HepG2 (cell line): ENCODE results near the gene LRIF1. TPM values are rescaled to one million over a fixed set of nuclear protein-coding genes. Genes with fewer than 3 reads are reported as not detected.

Experiments used
- NR2C2 ChIP-seq: sonication (generic); formaldehyde crosslinking; IDR thresholded peaks from 2 replicates; pipeline ENCODE4 v1.4.0; 2020; ENCODE audit warnings: missing genetic modification reagents, mild to moderate bottlenecking, moderate library complexity, borderline replicate concordance
- NR2F6 ChIP-seq, 2 experiments: IDR thresholded peaks; 2 replicates each; pipeline ENCODE4 v1.6.1; 2016; ENCODE audit warnings: antibody characterized with exemption in 1 of 2, mild to moderate bottlenecking in 1 of 2
- POGZ ChIP-seq: sonication (generic); formaldehyde crosslinking; IDR thresholded peaks from 2 replicates; pipeline ENCODE4 v1.4.0; 2020; ENCODE audit warnings: mild to moderate bottlenecking, missing genetic modification reagents
- ZEB1 ChIP-seq: IDR thresholded peaks from 2 replicates; pipeline ENCODE4 v1.6.1; 2012; ENCODE audit warnings: mild to moderate bottlenecking, low read depth, inconsistent platforms; ENCODE audit not compliant: insufficient replicate concordance
- ZNF501 ChIP-seq: sonication (generic); formaldehyde crosslinking; IDR thresholded peaks from 2 replicates; pipeline ENCODE4 v1.5.1; 2020; ENCODE audit warnings: mild to moderate bottlenecking, moderate library complexity, missing genetic modification reagents
- polyA plus RNA-seq, 8 experiments: library from polyadenylated mRNA; depleted of rRNA in 3 of 8; stranded (reverse) in 7 of 8; unstranded in 1 of 8; fragments of >200 nt; fragmentation: Illumina TruSeq in 4 of 8; extraction: Trizol in 4 of 8; gene quantifications; 2 replicates each; pipeline versions ENCODE4 v1.2.1 to v1.2.3, GENCODE V29; 2011 to 2016; ENCODE audit warnings: low read depth in 4 of 8, missing spikeins in 1 of 8, mixed read lengths in 1 of 8; ENCODE audit not compliant: insufficient read depth in 1 of 8
- total RNA-seq, 5 experiments: library from RNA; depleted of rRNA; stranded (reverse); fragments of >200 nt; fragmentation: Illumina TruSeq; extraction: Trizol; gene quantifications; 2 replicates each; pipeline ENCODE4 v1.2.3, GENCODE V29; 2016; ENCODE audit warnings: low read depth in 1 of 5
- TF ChIP-seq, protein P1 (sequence below): sonication (generic); formaldehyde crosslinking; IDR thresholded peaks from 2 replicates; pipeline ENCODE4 v1.9.0; 2022; ENCODE audit warnings: missing genetic modification reagents, mild to moderate bottlenecking, borderline replicate concordance
- TF ChIP-seq, protein P2 (sequence below): sonication (generic); formaldehyde crosslinking; IDR thresholded peaks from 2 replicates; pipeline ENCODE4 v1.4.0; 2020; ENCODE audit warnings: missing genetic modification reagents
- TF ChIP-seq, protein P3 (sequence below): sonication (generic); formaldehyde crosslinking; IDR thresholded peaks from 2 replicates; pipeline ENCODE4 v1.4.0; 2020; ENCODE audit warnings: mild to moderate bottlenecking, missing genetic modification reagents
- TF ChIP-seq, protein P4 (sequence below): sonication (generic); formaldehyde crosslinking; IDR thresholded peaks from 2 replicates; pipeline ENCODE4 v1.4.0; 2020; ENCODE audit warnings: missing genetic modification reagents

LRIF1 gene
- total and polyA plus RNA-seq, 2 of the 13 experiments (the other 11 are each of a cell fraction or from before 2014, with no cell fraction given): 18.4 to 42.4 TPM

DNA sequence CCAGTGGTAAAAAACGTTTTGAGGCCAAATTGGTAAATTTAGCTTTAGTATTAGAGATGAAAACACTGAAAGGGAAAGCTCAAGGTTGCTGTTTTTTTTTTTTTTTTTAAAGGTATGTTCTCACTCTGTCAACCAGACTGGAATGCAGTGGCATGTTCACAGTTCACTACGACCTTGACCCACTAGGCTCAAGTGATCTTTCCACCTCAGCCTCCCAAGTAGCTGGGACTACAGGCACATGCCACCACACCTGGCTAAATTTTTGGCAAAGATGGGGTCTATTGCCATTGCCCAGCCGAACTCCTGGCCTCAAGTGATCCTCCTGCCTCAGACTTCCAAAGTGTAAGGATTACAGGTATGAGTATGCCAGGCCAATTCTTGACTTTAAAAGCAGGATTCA lies 18.9 kb downstream of the LRIF1 start (continued):
- TF ChIP-seq, protein P1, sequence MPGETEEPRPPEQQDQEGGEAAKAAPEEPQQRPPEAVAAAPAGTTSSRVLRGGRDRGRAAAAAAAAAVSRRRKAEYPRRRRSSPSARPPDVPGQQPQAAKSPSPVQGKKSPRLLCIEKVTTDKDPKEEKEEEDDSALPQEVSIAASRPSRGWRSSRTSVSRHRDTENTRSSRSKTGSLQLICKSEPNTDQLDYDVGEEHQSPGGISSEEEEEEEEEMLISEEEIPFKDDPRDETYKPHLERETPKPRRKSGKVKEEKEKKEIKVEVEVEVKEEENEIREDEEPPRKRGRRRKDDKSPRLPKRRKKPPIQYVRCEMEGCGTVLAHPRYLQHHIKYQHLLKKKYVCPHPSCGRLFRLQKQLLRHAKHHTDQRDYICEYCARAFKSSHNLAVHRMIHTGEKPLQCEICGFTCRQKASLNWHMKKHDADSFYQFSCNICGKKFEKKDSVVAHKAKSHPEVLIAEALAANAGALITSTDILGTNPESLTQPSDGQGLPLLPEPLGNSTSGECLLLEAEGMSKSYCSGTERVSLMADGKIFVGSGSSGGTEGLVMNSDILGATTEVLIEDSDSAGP (CRISPR knock-in tag): no peak
- TF ChIP-seq ZNF501 (CRISPR knock-in tag) (no peak), NR2C2 (CRISPR knock-in tag) (0 out of 2 replicates have a peak, but pooled peaks have one; percentile 22), NR2F6 (IDR thresholded peaks at IDR 0.05) (peak; percentile 54), NR2F6 (CRISPR knock-in tag; IDR thresholded peaks at IDR 0.05) (peak; percentile 52), POGZ (peak; percentile 62), ZEB1 (no peak)
- TF ChIP-seq, protein P2, sequence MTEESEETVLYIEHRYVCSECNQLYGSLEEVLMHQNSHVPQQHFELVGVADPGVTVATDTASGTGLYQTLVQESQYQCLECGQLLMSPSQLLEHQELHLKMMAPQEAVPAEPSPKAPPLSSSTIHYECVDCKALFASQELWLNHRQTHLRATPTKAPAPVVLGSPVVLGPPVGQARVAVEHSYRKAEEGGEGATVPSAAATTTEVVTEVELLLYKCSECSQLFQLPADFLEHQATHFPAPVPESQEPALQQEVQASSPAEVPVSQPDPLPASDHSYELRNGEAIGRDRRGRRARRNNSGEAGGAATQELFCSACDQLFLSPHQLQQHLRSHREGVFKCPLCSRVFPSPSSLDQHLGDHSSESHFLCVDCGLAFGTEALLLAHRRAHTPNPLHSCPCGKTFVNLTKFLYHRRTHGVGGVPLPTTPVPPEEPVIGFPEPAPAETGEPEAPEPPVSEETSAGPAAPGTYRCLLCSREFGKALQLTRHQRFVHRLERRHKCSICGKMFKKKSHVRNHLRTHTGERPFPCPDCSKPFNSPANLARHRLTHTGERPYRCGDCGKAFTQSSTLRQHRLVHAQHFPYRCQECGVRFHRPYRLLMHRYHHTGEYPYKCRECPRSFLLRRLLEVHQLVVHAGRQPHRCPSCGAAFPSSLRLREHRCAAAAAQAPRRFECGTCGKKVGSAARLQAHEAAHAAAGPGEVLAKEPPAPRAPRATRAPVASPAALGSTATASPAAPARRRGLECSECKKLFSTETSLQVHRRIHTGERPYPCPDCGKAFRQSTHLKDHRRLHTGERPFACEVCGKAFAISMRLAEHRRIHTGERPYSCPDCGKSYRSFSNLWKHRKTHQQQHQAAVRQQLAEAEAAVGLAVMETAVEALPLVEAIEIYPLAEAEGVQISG: no peak
- TF ChIP-seq, protein P3, sequence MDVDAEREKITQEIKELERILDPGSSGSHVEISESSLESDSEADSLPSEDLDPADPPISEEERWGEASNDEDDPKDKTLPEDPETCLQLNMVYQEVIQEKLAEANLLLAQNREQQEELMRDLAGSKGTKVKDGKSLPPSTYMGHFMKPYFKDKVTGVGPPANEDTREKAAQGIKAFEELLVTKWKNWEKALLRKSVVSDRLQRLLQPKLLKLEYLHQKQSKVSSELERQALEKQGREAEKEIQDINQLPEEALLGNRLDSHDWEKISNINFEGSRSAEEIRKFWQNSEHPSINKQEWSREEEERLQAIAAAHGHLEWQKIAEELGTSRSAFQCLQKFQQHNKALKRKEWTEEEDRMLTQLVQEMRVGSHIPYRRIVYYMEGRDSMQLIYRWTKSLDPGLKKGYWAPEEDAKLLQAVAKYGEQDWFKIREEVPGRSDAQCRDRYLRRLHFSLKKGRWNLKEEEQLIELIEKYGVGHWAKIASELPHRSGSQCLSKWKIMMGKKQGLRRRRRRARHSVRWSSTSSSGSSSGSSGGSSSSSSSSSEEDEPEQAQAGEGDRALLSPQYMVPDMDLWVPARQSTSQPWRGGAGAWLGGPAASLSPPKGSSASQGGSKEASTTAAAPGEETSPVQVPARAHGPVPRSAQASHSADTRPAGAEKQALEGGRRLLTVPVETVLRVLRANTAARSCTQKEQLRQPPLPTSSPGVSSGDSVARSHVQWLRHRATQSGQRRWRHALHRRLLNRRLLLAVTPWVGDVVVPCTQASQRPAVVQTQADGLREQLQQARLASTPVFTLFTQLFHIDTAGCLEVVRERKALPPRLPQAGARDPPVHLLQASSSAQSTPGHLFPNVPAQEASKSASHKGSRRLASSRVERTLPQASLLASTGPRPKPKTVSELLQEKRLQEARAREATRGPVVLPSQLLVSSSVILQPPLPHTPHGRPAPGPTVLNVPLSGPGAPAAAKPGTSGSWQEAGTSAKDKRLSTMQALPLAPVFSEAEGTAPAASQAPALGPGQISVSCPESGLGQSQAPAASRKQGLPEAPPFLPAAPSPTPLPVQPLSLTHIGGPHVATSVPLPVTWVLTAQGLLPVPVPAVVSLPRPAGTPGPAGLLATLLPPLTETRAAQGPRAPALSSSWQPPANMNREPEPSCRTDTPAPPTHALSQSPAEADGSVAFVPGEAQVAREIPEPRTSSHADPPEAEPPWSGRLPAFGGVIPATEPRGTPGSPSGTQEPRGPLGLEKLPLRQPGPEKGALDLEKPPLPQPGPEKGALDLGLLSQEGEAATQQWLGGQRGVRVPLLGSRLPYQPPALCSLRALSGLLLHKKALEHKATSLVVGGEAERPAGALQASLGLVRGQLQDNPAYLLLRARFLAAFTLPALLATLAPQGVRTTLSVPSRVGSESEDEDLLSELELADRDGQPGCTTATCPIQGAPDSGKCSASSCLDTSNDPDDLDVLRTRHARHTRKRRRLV (CRISPR knock-in tag): no peak
- TF ChIP-seq, protein P4, sequence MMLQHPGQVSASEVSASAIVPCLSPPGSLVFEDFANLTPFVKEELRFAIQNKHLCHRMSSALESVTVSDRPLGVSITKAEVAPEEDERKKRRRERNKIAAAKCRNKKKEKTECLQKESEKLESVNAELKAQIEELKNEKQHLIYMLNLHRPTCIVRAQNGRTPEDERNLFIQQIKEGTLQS (CRISPR knock-in tag): no peak
